HCT116 (cell line): ENCODE results near the gene TNS3.

Experiments used
- EZH2 ChIP-seq: fragments of 200-600 bp; sonication (generic); IDR thresholded peaks from 2 replicates; pipeline ENCODE4 v1.6.1; 2017; ENCODE audit warnings: antibody characterized with exemption, mixed run types
- FOSL1 ChIP-seq: IDR thresholded peaks from 2 replicates; pipeline ENCODE4 v1.6.1; 2012; ENCODE audit warnings: low read depth
- POLR2A ChIP-seq: IDR thresholded peaks from 2 replicates; pipeline ENCODE4 v1.7.0; 2011; ENCODE audit warnings: borderline replicate concordance; ENCODE audit not compliant: insufficient read depth, insufficient read length; ENCODE audit errors: extremely low read depth
- POLR2AphosphoS5 ChIP-seq: IDR thresholded peaks from 2 replicates; pipeline ENCODE4 v1.6.1; 2011; ENCODE audit warnings: mild to moderate bottlenecking, low read depth, low read length, moderate library complexity
- TF ChIP-seq, protein P1 (sequence below), 3 experiments: fragments of 200-600 bp in 1 of 3; sonication (generic) in 1 of 3; IDR thresholded peaks in 2 of 3; conservative IDR thresholded peaks in 1 of 3; 2 replicates each; pipeline ENCODE4 v1.5.1; 2012 to 2017; ENCODE audit warnings: low read depth in 2 of 3, low read length in 2 of 3, antibody characterized with exemption in 1 of 3, borderline replicate concordance in 1 of 3, control low read depth in 1 of 3, mild to moderate bottlenecking in 1 of 3, mixed read lengths in 1 of 3, mixed run types in 1 of 3, moderate library complexity in 1 of 3; ENCODE audit not compliant: insufficient read depth in 1 of 3
- TF ChIP-seq, protein P2 (sequence below): IDR thresholded peaks from 2 replicates; pipeline ENCODE4 v1.6.1; 2012
- TF ChIP-seq, protein P3 (sequence below): IDR thresholded peaks from 2 replicates; pipeline ENCODE4 v1.6.1; 2011; ENCODE audit warnings: mild to moderate bottlenecking, low read length, moderate library complexity; ENCODE audit not compliant: insufficient replicate concordance; ENCODE audit errors: extremely low read depth

DNA sequence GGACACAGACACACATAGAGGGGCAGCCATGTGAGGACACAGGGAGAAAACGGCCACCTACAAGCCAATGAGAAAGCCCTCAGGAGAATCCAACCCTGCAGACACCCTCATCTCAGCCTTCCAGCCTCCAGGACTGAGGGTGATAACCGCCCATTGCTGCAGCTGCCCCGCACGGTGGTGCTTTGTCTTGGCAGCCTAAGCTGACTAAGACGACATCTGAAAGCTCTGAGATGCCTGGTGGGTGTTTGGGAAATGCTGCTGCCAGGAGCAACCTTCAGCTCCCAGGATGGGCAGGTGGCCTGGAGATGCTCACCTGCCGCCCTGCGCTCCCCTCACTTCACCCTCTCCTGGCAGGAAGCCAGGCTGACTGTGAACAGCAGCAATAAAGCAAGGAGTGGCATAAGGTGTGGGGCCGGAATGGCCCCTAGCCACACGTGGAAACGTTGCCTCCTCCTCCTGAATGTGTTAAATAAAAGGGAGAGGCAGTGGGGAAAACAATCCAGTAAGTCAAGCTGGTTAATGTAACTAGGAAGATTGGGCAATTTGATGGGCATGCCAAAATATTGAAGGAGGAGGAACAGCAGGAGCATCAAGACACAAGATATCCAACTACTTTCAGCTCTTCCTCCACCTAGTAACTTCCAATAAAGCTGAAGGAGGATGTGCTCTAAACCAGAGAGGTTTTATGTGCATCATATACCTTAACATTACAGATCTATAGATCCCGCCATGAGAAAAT lies 121.5 kb downstream of the TNS3 start:
- TF ChIP-seq POLR2A (no peak), FOSL1 (no peak), EZH2 (no peak), POLR2AphosphoS5 (no peak)
- TF ChIP-seq, protein P1, sequence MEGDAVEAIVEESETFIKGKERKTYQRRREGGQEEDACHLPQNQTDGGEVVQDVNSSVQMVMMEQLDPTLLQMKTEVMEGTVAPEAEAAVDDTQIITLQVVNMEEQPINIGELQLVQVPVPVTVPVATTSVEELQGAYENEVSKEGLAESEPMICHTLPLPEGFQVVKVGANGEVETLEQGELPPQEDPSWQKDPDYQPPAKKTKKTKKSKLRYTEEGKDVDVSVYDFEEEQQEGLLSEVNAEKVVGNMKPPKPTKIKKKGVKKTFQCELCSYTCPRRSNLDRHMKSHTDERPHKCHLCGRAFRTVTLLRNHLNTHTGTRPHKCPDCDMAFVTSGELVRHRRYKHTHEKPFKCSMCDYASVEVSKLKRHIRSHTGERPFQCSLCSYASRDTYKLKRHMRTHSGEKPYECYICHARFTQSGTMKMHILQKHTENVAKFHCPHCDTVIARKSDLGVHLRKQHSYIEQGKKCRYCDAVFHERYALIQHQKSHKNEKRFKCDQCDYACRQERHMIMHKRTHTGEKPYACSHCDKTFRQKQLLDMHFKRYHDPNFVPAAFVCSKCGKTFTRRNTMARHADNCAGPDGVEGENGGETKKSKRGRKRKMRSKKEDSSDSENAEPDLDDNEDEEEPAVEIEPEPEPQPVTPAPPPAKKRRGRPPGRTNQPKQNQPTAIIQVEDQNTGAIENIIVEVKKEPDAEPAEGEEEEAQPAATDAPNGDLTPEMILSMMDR (IDR thresholded peaks at IDR 0.05 in 2 of 3, conservative IDR thresholded peaks at IDR 0.05 in 1 of 3; ENCODE audit: borderline replicate concordance in 1 of 3, insufficient read depth in 1 of 3, low read depth in 2 of 3, low read length in 2 of 3) = no peak
- TF ChIP-seq, protein P2, sequence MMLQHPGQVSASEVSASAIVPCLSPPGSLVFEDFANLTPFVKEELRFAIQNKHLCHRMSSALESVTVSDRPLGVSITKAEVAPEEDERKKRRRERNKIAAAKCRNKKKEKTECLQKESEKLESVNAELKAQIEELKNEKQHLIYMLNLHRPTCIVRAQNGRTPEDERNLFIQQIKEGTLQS = no peak
- TF ChIP-seq, protein P3, sequence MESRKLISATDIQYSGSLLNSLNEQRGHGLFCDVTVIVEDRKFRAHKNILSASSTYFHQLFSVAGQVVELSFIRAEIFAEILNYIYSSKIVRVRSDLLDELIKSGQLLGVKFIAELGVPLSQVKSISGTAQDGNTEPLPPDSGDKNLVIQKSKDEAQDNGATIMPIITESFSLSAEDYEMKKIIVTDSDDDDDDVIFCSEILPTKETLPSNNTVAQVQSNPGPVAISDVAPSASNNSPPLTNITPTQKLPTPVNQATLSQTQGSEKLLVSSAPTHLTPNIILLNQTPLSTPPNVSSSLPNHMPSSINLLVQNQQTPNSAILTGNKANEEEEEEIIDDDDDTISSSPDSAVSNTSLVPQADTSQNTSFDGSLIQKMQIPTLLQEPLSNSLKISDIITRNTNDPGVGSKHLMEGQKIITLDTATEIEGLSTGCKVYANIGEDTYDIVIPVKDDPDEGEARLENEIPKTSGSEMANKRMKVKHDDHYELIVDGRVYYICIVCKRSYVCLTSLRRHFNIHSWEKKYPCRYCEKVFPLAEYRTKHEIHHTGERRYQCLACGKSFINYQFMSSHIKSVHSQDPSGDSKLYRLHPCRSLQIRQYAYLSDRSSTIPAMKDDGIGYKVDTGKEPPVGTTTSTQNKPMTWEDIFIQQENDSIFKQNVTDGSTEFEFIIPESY = no peak
